ENCODE data around the gene CEACAM20.

DNA sequence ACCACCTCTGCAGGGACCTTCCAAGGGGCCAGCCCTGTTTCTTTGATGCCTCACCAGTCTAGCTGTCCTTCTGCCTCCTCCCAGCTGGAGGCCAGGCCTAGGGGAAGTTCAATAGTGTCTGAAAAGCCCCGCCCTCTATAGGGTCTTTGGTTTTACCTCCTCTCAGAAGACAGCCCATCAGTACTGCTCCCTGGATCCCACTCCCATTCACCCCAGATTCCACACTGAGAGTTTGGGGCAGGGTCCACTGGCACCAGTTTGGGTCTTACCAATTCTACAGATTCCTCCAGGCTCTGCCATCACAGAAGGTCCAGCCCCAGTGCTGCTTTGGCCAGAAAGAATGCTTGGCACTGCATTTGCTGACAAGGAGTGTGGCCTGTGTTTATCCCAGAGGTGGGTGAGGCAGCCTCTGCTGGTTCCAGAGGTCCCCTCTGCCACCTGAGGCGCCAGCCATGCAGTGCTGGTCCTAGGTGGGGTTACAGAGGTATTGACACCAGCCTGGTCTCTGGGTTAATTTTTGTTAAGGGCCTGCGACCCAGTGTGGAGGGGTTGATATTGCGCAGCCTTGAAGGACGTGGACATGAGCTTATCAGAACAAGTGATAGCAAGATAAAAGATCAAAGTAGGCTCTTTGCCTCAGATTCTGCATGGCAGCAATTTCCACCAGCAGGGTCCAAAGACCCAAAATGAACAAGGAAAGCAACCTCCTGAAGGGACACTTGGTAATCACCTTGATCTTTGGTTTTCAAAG lies 42.5 kb upstream of the CEACAM20 start:
- TF ChIP-seq POLR2A (IDR thresholded peaks at IDR 0.05; ENCODE audit: low read length) (no peak), GATA1 (IDR thresholded peaks at IDR 0.05; ENCODE audit: low read depth, low read length) (no peak)

All from erythroblast (primary cell).